OCI-LY3 (cell line): Measurements from ENCODE around the gene CDK5R1.

Experiments used
- EZH2phosphoT487 ChIP-seq: fragments of 200-600 bp; shearing (Covaris generic); IDR thresholded peaks from 2 replicates; pipeline ENCODE4 v1.6.1; 2018; ENCODE audit warnings: antibody characterized with exemption, mixed run types, low read depth
- TF ChIP-seq, protein P1 (sequence below): fragments of 200-600, 300-600 bp; sonication (generic); IDR thresholded peaks from 2 replicates; pipeline ENCODE4 v1.5.1; 2014; ENCODE audit warnings: antibody characterized with exemption, low read length, low read depth

DNA sequence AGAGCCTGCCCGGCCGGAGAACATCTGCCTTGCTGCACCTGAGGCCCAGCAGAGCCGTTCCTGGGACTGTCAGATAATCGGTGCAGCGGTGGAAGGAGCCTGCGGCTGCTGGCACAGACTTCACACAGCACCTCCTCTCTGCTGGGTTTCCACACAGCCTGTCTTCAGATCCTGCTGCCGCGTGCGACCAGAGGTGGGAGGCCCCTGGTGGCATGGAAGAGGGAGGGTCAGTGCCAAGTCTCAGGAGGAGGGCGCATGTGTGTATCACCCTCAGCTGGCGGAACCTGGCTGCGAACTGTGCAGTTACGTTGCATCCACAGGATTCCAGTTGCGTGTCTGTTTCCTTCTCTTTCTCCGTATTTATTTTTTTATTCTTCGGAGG, 3.3 kb downstream of the CDK5R1 start:
- TF ChIP-seq, protein P1, sequence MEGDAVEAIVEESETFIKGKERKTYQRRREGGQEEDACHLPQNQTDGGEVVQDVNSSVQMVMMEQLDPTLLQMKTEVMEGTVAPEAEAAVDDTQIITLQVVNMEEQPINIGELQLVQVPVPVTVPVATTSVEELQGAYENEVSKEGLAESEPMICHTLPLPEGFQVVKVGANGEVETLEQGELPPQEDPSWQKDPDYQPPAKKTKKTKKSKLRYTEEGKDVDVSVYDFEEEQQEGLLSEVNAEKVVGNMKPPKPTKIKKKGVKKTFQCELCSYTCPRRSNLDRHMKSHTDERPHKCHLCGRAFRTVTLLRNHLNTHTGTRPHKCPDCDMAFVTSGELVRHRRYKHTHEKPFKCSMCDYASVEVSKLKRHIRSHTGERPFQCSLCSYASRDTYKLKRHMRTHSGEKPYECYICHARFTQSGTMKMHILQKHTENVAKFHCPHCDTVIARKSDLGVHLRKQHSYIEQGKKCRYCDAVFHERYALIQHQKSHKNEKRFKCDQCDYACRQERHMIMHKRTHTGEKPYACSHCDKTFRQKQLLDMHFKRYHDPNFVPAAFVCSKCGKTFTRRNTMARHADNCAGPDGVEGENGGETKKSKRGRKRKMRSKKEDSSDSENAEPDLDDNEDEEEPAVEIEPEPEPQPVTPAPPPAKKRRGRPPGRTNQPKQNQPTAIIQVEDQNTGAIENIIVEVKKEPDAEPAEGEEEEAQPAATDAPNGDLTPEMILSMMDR, result no peak
- TF ChIP-seq EZH2phosphoT487, result no peak
